NT2/D1 (cell line): Measurements from ENCODE around the gene PAOX.
"Not testable (repeated sequence)": the region's sequence is repeated elsewhere in the genome, so short reads cannot be mapped to it uniquely, and the experiment has no call there.

Experiments
- DNase-seq: peaks from one replicate; pipeline ENCODE4 v3.0.0-alpha.2; 2011; ENCODE audit warnings: low read depth, low spot score
- H3K27me3 ChIP-seq: 2 replicates; pipeline ENCODE4 v1.6.0; 2011; ENCODE audit warnings: mild to moderate bottlenecking; ENCODE audit not compliant: insufficient read length, insufficient read depth
- H3K36me3 ChIP-seq: 2 replicates; pipeline ENCODE4 v1.6.1; 2011; ENCODE audit warnings: mild to moderate bottlenecking, low read length, mixed read lengths; ENCODE audit not compliant: insufficient read depth, insufficient read length
- H3K4me1 ChIP-seq: 2 replicates; pipeline ENCODE4 v1.5.1; 2011; ENCODE audit not compliant: insufficient read depth, insufficient read length
- H3K4me3 ChIP-seq: 2 replicates; pipeline ENCODE4 v1.5.1; 2011; ENCODE audit warnings: low read depth; ENCODE audit not compliant: insufficient read length
- H3K9ac ChIP-seq: 2 replicates; pipeline ENCODE4 v1.6.0; 2011; ENCODE audit warnings: low read depth; ENCODE audit not compliant: insufficient read length
- H3K9me3 ChIP-seq: 2 replicates; pipeline ENCODE4 v1.5.1; 2011; ENCODE audit warnings: mild to moderate bottlenecking, low read length; ENCODE audit not compliant: insufficient read depth
- SUZ12 ChIP-seq: IDR thresholded peaks from 2 replicates; pipeline ENCODE4 v1.6.1; 2011; ENCODE audit not compliant: insufficient read length, insufficient read depth; ENCODE audit errors: extremely low read depth
- YY1 ChIP-seq: IDR thresholded peaks from 2 replicates; pipeline ENCODE4 v1.6.1; 2011; ENCODE audit not compliant: insufficient read length, insufficient read depth
- ZNF274 ChIP-seq: IDR thresholded peaks from 2 replicates; pipeline ENCODE4 v1.6.1; 2011; ENCODE audit warnings: mild to moderate bottlenecking, low read depth, low read length

Gene PAOX

GRCh38 chr10:133362846-133363245 is 16.2 kb upstream of the PAOX start:
- Histone ChIP-seq H3K36me3 (peaks cover 49% of the 10 kb centered on the region), H3K4me3 (no peak overlapping the region), H3K27me3 (no peaks in the 10 kb centered on the region), H3K4me1 (peaks cover 4% of the 10 kb centered on the region), H3K9ac (no peak overlapping the region), H3K9me3 (no peaks in the 10 kb centered on the region)
- no peak for DNase-seq
- TF ChIP-seq YY1 (no peak), ZNF274 (no peak), SUZ12 (no peak)

GRCh38 chr10:133364645-133365431 is 14.2 kb upstream of the PAOX start:
- Histone ChIP-seq H3K27me3 (no peaks in the 10 kb centered on the region), H3K4me3 (no peak overlapping the region)
- TF ChIP-seq SUZ12 (no peak), YY1 (no peak), ZNF274 (no peak)

GRCh38 chr10:133365461-133366129 is 13.5 kb upstream of the PAOX start:
- peaks cover 73% of the 10 kb centered on the region for H3K36me3 ChIP-seq

More at GRCh38 chr10:133364645-133365431, 14.2 kb upstream of the PAOX start:
- DNase-seq = no peak
- H3K36me3 ChIP-seq = peaks cover 66% of the 10 kb centered on the region
- H3K4me1 ChIP-seq = no peaks in the 10 kb centered on the region
- H3K9me3 ChIP-seq = no peaks in the 10 kb centered on the region
- H3K9ac ChIP-seq = no peak overlapping the region

GRCh38 chr10:133366130-133366478 is 13.0 kb upstream of the PAOX start:
- Histone ChIP-seq H3K4me3 (no peak overlapping the region), H3K9ac (no peak overlapping the region), H3K9me3 (no peaks in the 10 kb centered on the region), H3K4me1 (no peaks in the 10 kb centered on the region), H3K27me3 (no peaks in the 10 kb centered on the region), H3K36me3 (peaks cover 76% of the 10 kb centered on the region)
- no peak for TF ChIP-seq YY1
- TF ChIP-seq SUZ12 = no peak
- no peak for TF ChIP-seq ZNF274
- DNase-seq = no peak

More at GRCh38 chr10:133365461-133366129, 13.5 kb upstream of the PAOX start:
- H3K4me3 ChIP-seq = no peak overlapping the region
- DNase-seq = no peak
- H3K9ac ChIP-seq = no peak overlapping the region
- TF ChIP-seq SUZ12 = no peak
- TF ChIP-seq YY1 = no peak
- TF ChIP-seq ZNF274 = no peak
- H3K27me3 ChIP-seq = no peaks in the 10 kb centered on the region
- H3K9me3 ChIP-seq = no peaks in the 10 kb centered on the region
- H3K4me1 ChIP-seq = no peaks in the 10 kb centered on the region

GRCh38 chr10:133366751-133367150 is 12.3 kb upstream of the PAOX start:
- no peak overlapping the region for H3K9ac ChIP-seq
- no peaks in the 10 kb centered on the region for H3K27me3 ChIP-seq
- no peaks in the 10 kb centered on the region for H3K4me1 ChIP-seq
- no peak overlapping the region for H3K4me3 ChIP-seq
- H3K36me3 ChIP-seq = peaks cover 77% of the 10 kb centered on the region
- no peak for DNase-seq
- no peak for TF ChIP-seq ZNF274
- no peak for TF ChIP-seq YY1
- no peak for TF ChIP-seq SUZ12
- no peaks in the 10 kb centered on the region for H3K9me3 ChIP-seq

- not testable (repeated sequence) for H3K9me3 ChIP-seq, H3K27me3 ChIP-seq, H3K9ac ChIP-seq, H3K4me3 ChIP-seq, DNase-seq, H3K4me1 ChIP-seq
- peaks cover 71% of the 10 kb centered on the region for H3K36me3 ChIP-seq
Observed at GRCh38 chr10:133367461-133367860, 11.6 kb upstream of the PAOX start.

GRCh38 chr10:133368153-133368552 is 10.9 kb upstream of the PAOX start:
- no peak for DNase-seq
- Histone ChIP-seq H3K9ac (no peak overlapping the region), H3K36me3 (peaks cover 64% of the 10 kb centered on the region), H3K4me1 (no peaks in the 10 kb centered on the region), H3K27me3 (no peaks in the 10 kb centered on the region), H3K9me3 (no peaks in the 10 kb centered on the region), H3K4me3 (no peak overlapping the region)
- TF ChIP-seq SUZ12 (no peak), YY1 (no peak), ZNF274 (no peak)
